Liver (tissue), 9 donors: ENCODE data around the gene ARHGEF28. TPM values are rescaled to one million over a fixed set of nuclear protein-coding genes. Genes with fewer than 3 reads are reported as not detected.

Experiments
- DNase-seq: peaks from one replicate; pipeline ENCODE4 v3.0.0-alpha.2; 2017; ENCODE audit warnings: low spot score
- H3K27ac ChIP-seq, 2 donors: one replicate each; pipeline ENCODE4 v1.7.0; 2013; ENCODE audit warnings: inconsistent platforms in 2 of 2, low read length in 2 of 2, control low read depth in 1 of 2, low read depth in 1 of 2, mild to moderate bottlenecking in 1 of 2
- H3K27me3 ChIP-seq, 4 donors: one replicate each; pipeline versions ENCODE4 v1.6.1 to v1.7.0; 2013; ENCODE audit warnings: low read length in 3 of 4, inconsistent platforms in 1 of 4, mild to moderate bottlenecking in 1 of 4, moderate library complexity in 1 of 4; ENCODE audit not compliant: control insufficient read depth in 4 of 4, insufficient read depth in 4 of 4
- H3K36me3 ChIP-seq, 4 donors: one replicate each; pipeline versions ENCODE4 v1.6.1 to v1.7.0; 2013; ENCODE audit warnings: low read length in 3 of 4, mild to moderate bottlenecking in 3 of 4, low read depth in 1 of 4, moderate library complexity in 1 of 4; ENCODE audit not compliant: control insufficient read depth in 4 of 4, insufficient read depth in 3 of 4
- H3K4me1 ChIP-seq, 4 donors: one replicate each; pipeline versions ENCODE4 v1.6.1 to v1.7.0; 2013; ENCODE audit warnings: low read length in 3 of 4, mild to moderate bottlenecking in 3 of 4, moderate library complexity in 1 of 4; ENCODE audit not compliant: control insufficient read depth in 4 of 4, insufficient read depth in 4 of 4
- H3K4me3 ChIP-seq, 3 donors: one replicate each; pipeline versions ENCODE4 v1.6.1 to v1.7.0; 2013; ENCODE audit warnings: low read length in 3 of 3, control low read depth in 1 of 3, low read depth in 1 of 3, mild to moderate bottlenecking in 1 of 3
- H3K9ac ChIP-seq, 2 donors: one replicate each; pipeline ENCODE4 v1.7.0; 2013; ENCODE audit warnings: low read length in 2 of 2, mild to moderate bottlenecking in 2 of 2, moderate library complexity in 2 of 2, control low read depth in 1 of 2, low read depth in 1 of 2
- H3K9me3 ChIP-seq, 4 donors: one replicate each; pipeline versions ENCODE4 v1.6.1 to v1.7.0; 2013; ENCODE audit warnings: low read length in 3 of 4; ENCODE audit not compliant: control insufficient read depth in 4 of 4
- CTCF ChIP-seq: fragments of 150-350 bp; IDR thresholded peaks from 2 replicates; pipeline ENCODE4 v1.5.1; 2017; ENCODE audit warnings: improper control_type of control experiment, low read depth, low read length; ENCODE audit not compliant: missing input control
- EGR1 ChIP-seq, 2 donors: IDR thresholded peaks; 2 replicates each; pipeline ENCODE4 v1.6.1; 2016 to 2018; ENCODE audit warnings: antibody characterized with exemption in 2 of 2, low read depth in 2 of 2
- FOXA1 ChIP-seq: IDR thresholded peaks from 2 replicates; pipeline ENCODE4 v1.6.1; 2016; ENCODE audit warnings: antibody characterized with exemption
- FOXA2 ChIP-seq: IDR thresholded peaks from 2 replicates; pipeline ENCODE4 v1.6.1; 2016; ENCODE audit warnings: antibody characterized with exemption
- HNF4A ChIP-seq, 2 donors: conservative IDR thresholded peaks; 2 replicates each; pipeline ENCODE4 v1.6.1; 2016; ENCODE audit warnings: antibody characterized with exemption in 2 of 2, mild to moderate bottlenecking in 2 of 2
- JUND ChIP-seq, 2 donors: IDR thresholded peaks; 2 replicates each; pipeline ENCODE4 v1.6.1; 2016; ENCODE audit warnings: antibody characterized with exemption in 2 of 2
- MAX ChIP-seq: IDR thresholded peaks from 2 replicates; pipeline ENCODE4 v1.6.1; 2016; ENCODE audit warnings: antibody characterized with exemption
- NR2F2 ChIP-seq: IDR thresholded peaks from 2 replicates; pipeline ENCODE4 v1.6.1; 2016; ENCODE audit warnings: antibody characterized with exemption
- RAD21 ChIP-seq, 2 donors: IDR thresholded peaks; 2 replicates each; pipeline ENCODE4 v1.6.1; 2016; ENCODE audit warnings: antibody characterized with exemption in 2 of 2, mild to moderate bottlenecking in 2 of 2
- REST ChIP-seq: IDR thresholded peaks from 2 replicates; pipeline ENCODE4 v1.6.1; 2016; ENCODE audit warnings: antibody characterized with exemption, mild to moderate bottlenecking
- RXRA ChIP-seq, 2 donors: IDR thresholded peaks; 2 replicates each; pipeline ENCODE4 v1.6.1; 2017 to 2018; ENCODE audit warnings: antibody characterized with exemption in 2 of 2, mild to moderate bottlenecking in 1 of 2
- SP1 ChIP-seq: IDR thresholded peaks from 2 replicates; pipeline ENCODE4 v1.6.1; 2018; ENCODE audit warnings: antibody characterized with exemption, mild to moderate bottlenecking
- TAF1 ChIP-seq: conservative IDR thresholded peaks from 2 replicates; pipeline ENCODE4 v1.6.1; 2016; ENCODE audit warnings: antibody characterized with exemption, mild to moderate bottlenecking
- YY1 ChIP-seq: IDR thresholded peaks from 2 replicates; pipeline ENCODE4 v1.6.1; 2016; ENCODE audit warnings: antibody characterized with exemption, mild to moderate bottlenecking
- ZBTB33 ChIP-seq: IDR thresholded peaks from 2 replicates; pipeline ENCODE4 v1.6.1; 2016; ENCODE audit warnings: antibody characterized with exemption
- WGBS: extraction: QIAGEN DNeasy Blood & Tissue Kit; methylation state at CpG from one replicate; pipeline ENCODE4 v1.1.7; 2013; 5-methylcytosine and 5-hydroxymethylcytosine counted together
- polyA plus RNA-seq, 2 donors: library from polyadenylated mRNA; stranded (reverse) in 1 of 2; unstranded in 1 of 2; fragments of 200-250 nt in 1 of 2; fragments of >200 nt in 1 of 2; fragmentation: Nextera tagmentation in 1 of 2; extraction: Ambion mirVana in 1 of 2; gene quantifications; one replicate each; pipeline versions ENCODE4 v1.2.1 to v1.2.3, GENCODE V29; 2013 to 2015
- total RNA-seq, 2 donors: library from RNA; depleted of rRNA; stranded (reverse); fragments of >200 nt; gene quantifications; one replicate each; pipeline ENCODE4 v1.2.3, GENCODE V29; 2014
- TF ChIP-seq, protein P1 (sequence below): IDR thresholded peaks from 2 replicates; pipeline ENCODE4 v1.6.1; 2016; ENCODE audit warnings: antibody characterized with exemption
- donor health status: healthy.
- donor health status: healthy.
- donor health status: healthy.
- donor health status: healthy.
- donor health status: healthy.

The ARHGEF28 gene
- total and polyA plus RNA-seq, 4 donors, result 1.6 to 13.9 (median 3.6) TPM

DNA sequence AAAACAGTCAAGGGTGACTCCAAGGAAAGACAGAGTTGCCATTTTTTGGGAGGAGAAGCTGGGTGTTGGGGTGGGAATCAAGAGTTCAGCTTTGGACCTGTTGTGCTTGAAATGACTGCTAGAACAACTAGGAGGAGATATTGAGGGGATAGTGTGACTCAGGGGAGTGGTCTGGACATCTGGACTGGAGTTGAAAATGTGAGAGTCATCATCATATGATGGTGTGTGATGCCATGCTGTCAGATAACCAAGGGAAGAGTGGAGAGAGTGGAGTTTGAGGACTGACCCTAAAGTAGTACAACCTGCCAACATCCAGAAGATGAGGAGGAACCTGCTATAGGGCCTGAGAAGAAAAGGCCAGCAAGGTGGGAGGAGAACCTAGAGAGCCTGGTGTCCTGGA lies 199.7 kb downstream of the ARHGEF28 start:
- Histone ChIP-seq H3K27ac (no peak overlapping the region), H3K4me3 (no peak overlapping the region), H3K4me1 (no peaks in the 10 kb centered on the region), H3K9ac (no peak overlapping the region), H3K36me3 (no peaks in the 10 kb centered on the region), H3K9me3 (no peaks in the 10 kb centered on the region), H3K27me3 (no peaks in the 10 kb centered on the region)
- DNase-seq, result no peak
- TF ChIP-seq REST (no peak), FOXA1 (no peak), FOXA2 (no peak), CTCF (no peak)

- Histone ChIP-seq H3K9ac (no peak overlapping the region), H3K4me1 (no peaks in the 10 kb centered on the region), H3K4me3 (no peak overlapping the region), H3K27ac (no peak overlapping the region), H3K27me3 (no peaks in the 10 kb centered on the region), H3K9me3 (no peaks in the 10 kb centered on the region), H3K36me3 (no peaks in the 10 kb centered on the region)
- WGBS, result 88% methylated on average over 7 of the region's 7 CpGs
- DNase-seq, result no peak
- TF ChIP-seq TAF1 (no peak), YY1 (no peak), SP1 (no peak)
Observed at GRCh38 chr5:73826301-73827105, 200.5 kb downstream of the ARHGEF28 start.

- Histone ChIP-seq H3K9ac (no peak overlapping the region), H3K27ac (no peak overlapping the region), H3K9me3 (no peaks in the 10 kb centered on the region), H3K4me1 (no peaks in the 10 kb centered on the region), H3K4me3 (no peak overlapping the region), H3K27me3 (no peaks in the 10 kb centered on the region), H3K36me3 (no peaks in the 10 kb centered on the region)
- 89% methylated on average over 1 of the region's 1 CpG for WGBS
- DNase-seq, result no peak
- TF ChIP-seq JUND (IDR thresholded peaks at IDR 0.05), result no peak
- TF ChIP-seq TAF1, result no peak
- no peak for TF ChIP-seq YY1
- TF ChIP-seq RAD21 (IDR thresholded peaks at IDR 0.05), result no peak
- no peak for TF ChIP-seq REST
- no peak for TF ChIP-seq SP1
- TF ChIP-seq FOXA1, result no peak
- no peak for TF ChIP-seq MAX
- TF ChIP-seq HNF4A (conservative IDR thresholded peaks at IDR 0.05), result no peak
- no peak for TF ChIP-seq EGR1 (IDR thresholded peaks at IDR 0.05; ENCODE audit: low read depth in 2 of 2)
- no peak for TF ChIP-seq RXRA (IDR thresholded peaks at IDR 0.05)
- TF ChIP-seq NR2F2, result no peak
- TF ChIP-seq, protein P1, sequence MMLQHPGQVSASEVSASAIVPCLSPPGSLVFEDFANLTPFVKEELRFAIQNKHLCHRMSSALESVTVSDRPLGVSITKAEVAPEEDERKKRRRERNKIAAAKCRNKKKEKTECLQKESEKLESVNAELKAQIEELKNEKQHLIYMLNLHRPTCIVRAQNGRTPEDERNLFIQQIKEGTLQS, result no peak
- no peak for TF ChIP-seq FOXA2
- no peak for TF ChIP-seq ZBTB33
Observed at GRCh38 chr5:73827106-73827450, 201.1 kb downstream of the ARHGEF28 start.
